ENCODE data around the gene ACVR1B.

- TF ChIP-seq CTCF (IDR thresholded peaks at IDR 0.05) (no peak), POLR2A (IDR thresholded peaks at IDR 0.05) (no peak)
Measured at GRCh38 chr12:51975196-51975595, 23.7 kb downstream of the ACVR1B start.

Measured in prostate gland (tissue), 2 donors.